ENCODE measurements around the gene PSKH1.
"Not testable (repeated sequence)": the region's sequence is repeated elsewhere in the genome, so short reads cannot be mapped to it uniquely, and the experiment has no call there.

The PSKH1 gene

GRCh38 chr16:67964477-67965131 is 71.5 kb downstream of the PSKH1 start:
- DNase-seq = no peak

GRCh38 chr16:67965668-67966548 is 72.9 kb downstream of the PSKH1 start:
- no peak for DNase-seq

- no peak for DNase-seq
These were observed 73.6 kb downstream of the PSKH1 start for GRCh38 chr16:67966549-67967182.

GRCh38 chr16:67967183-67967957 is 74.3 kb downstream of the PSKH1 start:
- DNase-seq = no peak

- DNase-seq = peak; percentile 18
These were observed 74.9 kb downstream of the PSKH1 start for GRCh38 chr16:67967958-67968399.

GRCh38 chr16:67968400-67969253 is 75.6 kb downstream of the PSKH1 start, which contains the start of gene SLC12A4:
TSS of gene SLC12A4 (minus strand) at chr16:67968637. CDS start at chr16:67968553, 84 bp downstream.
- DNase-seq = peak; percentile 84

- DNase-seq = no peak
These were observed 76.4 kb downstream of the PSKH1 start for GRCh38 chr16:67969254-67970039.

- DNase-seq = no peak
These were observed 78.1 kb downstream of the PSKH1 start for GRCh38 chr16:67971111-67971510.

GRCh38 chr16:67972285-67972684 is 79.2 kb downstream of the PSKH1 start:
- not testable (repeated sequence) for DNase-seq

- DNase-seq = no peak
These were observed 82.5 kb downstream of the PSKH1 start for GRCh38 chr16:67975321-67976105.

- no peak for DNase-seq
These were observed 83.2 kb downstream of the PSKH1 start for GRCh38 chr16:67976205-67976604.

- DNase-seq = no peak
These were observed 84.0 kb downstream of the PSKH1 start for GRCh38 chr16:67977005-67977404.

- DNase-seq = no peak
These were observed 84.6 kb downstream of the PSKH1 start for GRCh38 chr16:67977469-67978227.

Measured in effector CD4-positive, alpha-beta T cell (primary cell).